ENCODE data around the gene HMG20A.
"Not testable (repeated sequence)": the region's sequence is repeated elsewhere in the genome, so short reads cannot be mapped to it uniquely, and the experiment has no call there.

HMG20A gene

GRCh38 chr15:77392762-77393470 is 27.8 kb upstream of the HMG20A start:
- Histone ChIP-seq H3K9me3 (ENCODE audit: control insufficient read depth, insufficient read depth, low read length) (no peaks in the 10 kb centered on the region), H3K4me3 (ENCODE audit: low read depth, low read length) (no peak overlapping the region), H3K4me1 (ENCODE audit: control insufficient read depth, insufficient read depth, low read length) (no peaks in the 10 kb centered on the region), H3K27me3 (ENCODE audit: control insufficient read depth, insufficient read depth, low read length) (no peaks in the 10 kb centered on the region), H3K36me3 (ENCODE audit: control insufficient read depth, insufficient read depth, low read length) (no peaks in the 10 kb centered on the region), H3K9ac (ENCODE audit: low read depth, low read length) (no peak overlapping the region)

- Histone ChIP-seq H3K4me1 (ENCODE audit: control insufficient read depth, insufficient read depth, low read length) (no peaks in the 10 kb centered on the region), H3K9ac (ENCODE audit: low read depth, low read length) (no peak overlapping the region), H3K27me3 (ENCODE audit: control insufficient read depth, insufficient read depth, low read length) (no peaks in the 10 kb centered on the region), H3K36me3 (ENCODE audit: control insufficient read depth, insufficient read depth, low read length) (no peaks in the 10 kb centered on the region), H3K9me3 (ENCODE audit: control insufficient read depth, insufficient read depth, low read length) (no peaks in the 10 kb centered on the region), H3K4me3 (ENCODE audit: low read depth, low read length) (no peak overlapping the region)
Measured at GRCh38 chr15:77393471-77393840, 27.2 kb upstream of the HMG20A start.

DNA sequence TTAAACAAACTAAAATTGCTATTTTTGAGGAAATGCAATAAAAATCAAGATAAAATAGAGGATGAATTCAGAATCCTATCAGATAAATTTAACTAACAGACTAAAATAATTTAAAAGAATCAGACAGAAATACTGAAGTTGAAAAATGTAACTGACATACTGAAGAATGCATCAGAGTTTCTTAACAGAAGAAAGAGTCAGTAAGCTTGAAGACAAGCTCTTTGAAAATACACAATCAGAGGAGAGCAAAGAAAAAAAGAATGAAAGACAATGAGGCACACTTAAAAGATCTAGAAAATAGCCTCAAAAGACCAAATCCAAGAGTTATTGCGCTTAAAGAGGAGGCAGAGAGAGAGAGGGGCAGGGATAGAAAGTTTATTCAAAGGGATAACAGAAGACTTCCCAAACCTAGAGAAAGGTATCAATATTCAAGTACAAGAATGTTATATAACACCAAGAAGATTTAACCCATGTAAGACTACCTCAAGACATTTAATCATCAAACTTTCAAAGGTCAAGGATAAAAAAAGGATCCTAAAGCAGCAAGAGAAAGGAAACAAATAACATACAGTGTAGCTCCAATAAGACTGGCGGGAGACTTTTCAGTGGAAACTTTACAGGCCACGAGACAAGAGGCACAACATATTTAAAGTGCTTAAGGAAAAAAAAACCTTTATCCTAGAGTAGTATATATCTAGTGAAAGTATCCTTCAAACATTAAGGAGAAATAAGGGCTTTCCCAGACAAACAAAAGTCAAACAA is 25.5 kb upstream of the HMG20A start:
- Histone ChIP-seq H3K9ac (ENCODE audit: low read depth, low read length) (no peak overlapping the region), H3K4me1 (ENCODE audit: control insufficient read depth, insufficient read depth, low read length) (no peaks in the 10 kb centered on the region), H3K9me3 (ENCODE audit: control insufficient read depth, insufficient read depth, low read length) (no peaks in the 10 kb centered on the region)

GRCh38 chr15:77396692-77397091 is 24.0 kb upstream of the HMG20A start:
- no peak overlapping the region for H3K9ac ChIP-seq (ENCODE audit: low read depth, low read length)
- no peaks in the 10 kb centered on the region for H3K36me3 ChIP-seq (ENCODE audit: control insufficient read depth, insufficient read depth, low read length)
- no peaks in the 10 kb centered on the region for H3K27me3 ChIP-seq (ENCODE audit: control insufficient read depth, insufficient read depth, low read length)
- no peaks in the 10 kb centered on the region for H3K9me3 ChIP-seq (ENCODE audit: control insufficient read depth, insufficient read depth, low read length)
- H3K4me1 ChIP-seq (ENCODE audit: control insufficient read depth, insufficient read depth, low read length) = no peaks in the 10 kb centered on the region
- no peak overlapping the region for H3K4me3 ChIP-seq (ENCODE audit: low read depth, low read length)

More for the DNA sequence above, 25.5 kb upstream of the HMG20A start:
- no peaks in the 10 kb centered on the region for H3K27me3 ChIP-seq (ENCODE audit: control insufficient read depth, insufficient read depth, low read length)
- H3K36me3 ChIP-seq (ENCODE audit: control insufficient read depth, insufficient read depth, low read length) = no peaks in the 10 kb centered on the region
- no peak overlapping the region for H3K4me3 ChIP-seq (ENCODE audit: low read depth, low read length)

DNA sequence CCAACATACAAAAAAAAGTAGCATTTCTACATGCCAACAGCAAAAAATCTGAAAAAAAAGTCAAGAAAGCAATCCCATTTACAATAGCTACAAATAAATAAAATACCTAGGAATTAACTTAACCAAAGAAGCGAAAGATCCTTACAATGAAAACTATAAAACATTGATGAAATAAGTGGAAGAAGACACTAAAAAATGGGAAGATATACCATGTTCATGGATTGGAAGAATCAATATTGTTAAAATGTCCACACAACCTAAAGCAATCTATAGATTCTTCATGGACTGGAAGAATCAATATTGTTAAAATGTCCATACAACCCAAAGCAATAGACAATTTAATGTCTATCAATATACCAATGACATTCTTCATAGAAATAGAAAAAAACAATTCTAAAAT is 21.8 kb upstream of the HMG20A start:
- H3K9ac ChIP-seq (ENCODE audit: low read depth, low read length) = no peak overlapping the region
- H3K4me1 ChIP-seq (ENCODE audit: control insufficient read depth, insufficient read depth, low read length) = no peaks in the 10 kb centered on the region
- H3K27me3 ChIP-seq (ENCODE audit: control insufficient read depth, insufficient read depth, low read length) = no peaks in the 10 kb centered on the region
- no peak overlapping the region for H3K4me3 ChIP-seq (ENCODE audit: low read depth, low read length)
- no peaks in the 10 kb centered on the region for H3K9me3 ChIP-seq (ENCODE audit: control insufficient read depth, insufficient read depth, low read length)
- no peaks in the 10 kb centered on the region for H3K36me3 ChIP-seq (ENCODE audit: control insufficient read depth, insufficient read depth, low read length)

DNA sequence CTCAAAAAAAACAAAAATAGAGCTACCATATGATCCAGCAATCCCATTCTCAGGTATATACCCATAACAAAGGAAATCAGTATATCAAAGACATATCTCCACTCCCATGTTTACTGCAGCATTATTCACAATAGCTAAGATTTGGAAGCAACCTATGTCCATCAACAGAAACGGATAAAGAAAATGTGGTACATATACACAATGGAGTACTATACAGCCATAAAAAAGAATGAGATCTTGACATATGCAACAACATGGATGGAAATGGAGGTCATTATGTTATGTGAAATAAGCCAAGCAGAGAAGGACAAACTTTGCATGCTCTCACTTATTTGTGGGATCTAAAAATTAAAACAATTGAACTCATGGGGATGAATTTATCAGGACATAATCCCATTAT is 20.4 kb upstream of the HMG20A start:
- Histone ChIP-seq H3K9me3 (ENCODE audit: control insufficient read depth, insufficient read depth, low read length) (no peaks in the 10 kb centered on the region), H3K27me3 (ENCODE audit: control insufficient read depth, insufficient read depth, low read length) (no peaks in the 10 kb centered on the region), H3K4me1 (ENCODE audit: control insufficient read depth, insufficient read depth, low read length) (no peaks in the 10 kb centered on the region), H3K36me3 (ENCODE audit: control insufficient read depth, insufficient read depth, low read length) (no peaks in the 10 kb centered on the region), H3K4me3 (ENCODE audit: low read depth, low read length) (no peak overlapping the region), H3K9ac (ENCODE audit: low read depth, low read length) (no peak overlapping the region)

GRCh38 chr15:77402740-77403379 is 17.8 kb upstream of the HMG20A start:
- Histone ChIP-seq H3K36me3 (ENCODE audit: control insufficient read depth, insufficient read depth, low read length) (no peaks in the 10 kb centered on the region), H3K4me1 (ENCODE audit: control insufficient read depth, insufficient read depth, low read length) (peaks cover 2% of the 10 kb centered on the region), H3K9ac (ENCODE audit: low read depth, low read length) (no peak overlapping the region), H3K9me3 (ENCODE audit: control insufficient read depth, insufficient read depth, low read length) (no peaks in the 10 kb centered on the region), H3K27me3 (ENCODE audit: control insufficient read depth, insufficient read depth, low read length) (no peaks in the 10 kb centered on the region), H3K4me3 (ENCODE audit: low read depth, low read length) (no peak overlapping the region)

GRCh38 chr15:77406173-77406759 is 14.4 kb upstream of the HMG20A start:
- not testable (repeated sequence) for H3K4me3 ChIP-seq (ENCODE audit: low read depth, low read length); H3K9ac ChIP-seq (ENCODE audit: low read depth, low read length); H3K4me1 ChIP-seq (ENCODE audit: control insufficient read depth, insufficient read depth, low read length); H3K27me3 ChIP-seq (ENCODE audit: control insufficient read depth, insufficient read depth, low read length); H3K9me3 ChIP-seq (ENCODE audit: control insufficient read depth, insufficient read depth, low read length); H3K36me3 ChIP-seq (ENCODE audit: control insufficient read depth, insufficient read depth, low read length)

GRCh38 chr15:77406846-77407245 is 13.8 kb upstream of the HMG20A start:
- Histone ChIP-seq H3K36me3 (ENCODE audit: control insufficient read depth, insufficient read depth, low read length) (no peaks in the 10 kb centered on the region), H3K4me1 (ENCODE audit: control insufficient read depth, insufficient read depth, low read length) (peaks cover 5% of the 10 kb centered on the region), H3K9ac (ENCODE audit: low read depth, low read length) (no peak overlapping the region), H3K27me3 (ENCODE audit: control insufficient read depth, insufficient read depth, low read length) (no peaks in the 10 kb centered on the region), H3K4me3 (ENCODE audit: low read depth, low read length) (no peak overlapping the region), H3K9me3 (ENCODE audit: control insufficient read depth, insufficient read depth, low read length) (no peaks in the 10 kb centered on the region)

- H3K27me3 ChIP-seq (ENCODE audit: control insufficient read depth, insufficient read depth, low read length) = no peaks in the 10 kb centered on the region
- peaks cover 5% of the 10 kb centered on the region for H3K4me1 ChIP-seq (ENCODE audit: control insufficient read depth, insufficient read depth, low read length)
- H3K9ac ChIP-seq (ENCODE audit: low read depth, low read length) = no peak overlapping the region
- no peaks in the 10 kb centered on the region for H3K9me3 ChIP-seq (ENCODE audit: control insufficient read depth, insufficient read depth, low read length)
- no peaks in the 10 kb centered on the region for H3K36me3 ChIP-seq (ENCODE audit: control insufficient read depth, insufficient read depth, low read length)
- no peak overlapping the region for H3K4me3 ChIP-seq (ENCODE audit: low read depth, low read length)
Measured at GRCh38 chr15:77409259-77410156, 11.2 kb upstream of the HMG20A start.

DNA sequence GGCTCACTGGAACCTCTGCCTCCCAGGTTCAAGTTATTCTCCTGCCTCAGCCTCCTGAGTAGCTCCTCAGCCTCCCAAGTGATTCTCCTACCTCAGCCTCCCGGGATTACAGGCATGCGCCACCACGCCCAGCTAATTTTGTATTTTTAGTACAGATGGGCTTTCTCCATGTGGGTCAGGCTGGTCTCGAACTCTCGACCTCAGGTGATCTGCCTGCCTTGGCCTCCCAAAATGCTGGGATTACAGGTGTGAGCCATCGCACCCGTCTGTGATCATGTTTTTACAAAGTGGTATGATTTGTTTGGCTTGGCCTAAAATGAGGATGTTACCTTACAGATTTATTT is 10.6 kb upstream of the HMG20A start:
- H3K9me3 ChIP-seq (ENCODE audit: control insufficient read depth, insufficient read depth, low read length); H3K4me1 ChIP-seq (ENCODE audit: control insufficient read depth, insufficient read depth, low read length); H3K36me3 ChIP-seq (ENCODE audit: control insufficient read depth, insufficient read depth, low read length); H3K4me3 ChIP-seq (ENCODE audit: low read depth, low read length); H3K9ac ChIP-seq (ENCODE audit: low read depth, low read length); H3K27me3 ChIP-seq (ENCODE audit: control insufficient read depth, insufficient read depth, low read length): not testable (repeated sequence)

Data from iPS-15b (cell line).